ENCODE measurements around the gene ASXL2. TPM values are rescaled to one million over a fixed set of nuclear protein-coding genes. Genes with fewer than 3 reads are reported as not detected.

The ASXL2 gene
- total and polyA plus RNA-seq, 4 donors: 2.4 to 29.0 (median 12.3) TPM

- Histone ChIP-seq H3K4me3 (no peak overlapping the region), H3K36me3 (ENCODE audit: control insufficient read depth in 4 of 4, insufficient read depth in 4 of 4, low read length in 4 of 4) (no peaks in the 10 kb centered on the region), H3K27ac (ENCODE audit: low read depth in 1 of 2, low read length in 1 of 2) (no peak overlapping the region), H3K9ac (ENCODE audit: insufficient read depth in 1 of 2, low read length in 2 of 2) (no peak overlapping the region), H3K9me3 (ENCODE audit: control insufficient read depth in 4 of 4, insufficient read depth in 3 of 4, low read length in 3 of 4) (no peaks in the 10 kb centered on the region), H3K4me1 (ENCODE audit: control insufficient read depth in 5 of 5, insufficient read depth in 5 of 5, low read length in 5 of 5) (no peaks in the 10 kb centered on the region), H3K27me3 (ENCODE audit: control insufficient read depth in 3 of 3, insufficient read depth in 3 of 3, low read length in 2 of 3) (no peaks in the 10 kb centered on the region)
- ATAC-seq (ENCODE audit: insufficient read depth, low FRiP score): no peak
- no peak for TF ChIP-seq CTCF (IDR thresholded peaks at IDR 0.05; ENCODE audit: control extremely low read depth, extremely low read depth)
- DNase-seq: no peak
Observed at GRCh38 chr2:25895610-25896009, 17.3 kb upstream of the ASXL2 start.

- no peak for DNase-seq
Observed at GRCh38 chr2:25895018-25895417, 16.7 kb upstream of the ASXL2 start.

GRCh38 chr2:25894135-25894830 is 16.0 kb upstream of the ASXL2 start:
- Histone ChIP-seq H3K9ac (ENCODE audit: insufficient read depth in 1 of 2, low read length in 2 of 2) (no peak overlapping the region), H3K4me1 (ENCODE audit: control insufficient read depth in 5 of 5, insufficient read depth in 5 of 5, low read length in 5 of 5) (no peaks in the 10 kb centered on the region), H3K27ac (ENCODE audit: low read depth in 1 of 2, low read length in 1 of 2) (no peak overlapping the region), H3K4me3 (no peak overlapping the region), H3K27me3 (ENCODE audit: control insufficient read depth in 3 of 3, insufficient read depth in 3 of 3, low read length in 2 of 3) (no peaks in the 10 kb centered on the region), H3K9me3 (ENCODE audit: control insufficient read depth in 4 of 4, insufficient read depth in 3 of 4, low read length in 3 of 4) (no peaks in the 10 kb centered on the region), H3K36me3 (ENCODE audit: control insufficient read depth in 4 of 4, insufficient read depth in 4 of 4, low read length in 4 of 4) (no peaks in the 10 kb centered on the region)
- ATAC-seq (ENCODE audit: insufficient read depth, low FRiP score) (no peak), DNase-seq (peak; percentile 33 to 57 (median 37))
- 78 to 81% methylated on average over 8 of the region's 8 CpGs for WGBS, 2 donors
- no peak for TF ChIP-seq CTCF (IDR thresholded peaks at IDR 0.05; ENCODE audit: control extremely low read depth, extremely low read depth)

More at GRCh38 chr2:25895018-25895417, 16.7 kb upstream of the ASXL2 start:
- Histone ChIP-seq H3K4me3 (no peak overlapping the region), H3K9ac (ENCODE audit: insufficient read depth in 1 of 2, low read length in 2 of 2) (no peak overlapping the region), H3K9me3 (ENCODE audit: control insufficient read depth in 4 of 4, insufficient read depth in 3 of 4, low read length in 3 of 4) (no peaks in the 10 kb centered on the region), H3K27ac (ENCODE audit: low read depth in 1 of 2, low read length in 1 of 2) (no peak overlapping the region), H3K27me3 (ENCODE audit: control insufficient read depth in 3 of 3, insufficient read depth in 3 of 3, low read length in 2 of 3) (no peaks in the 10 kb centered on the region), H3K36me3 (ENCODE audit: control insufficient read depth in 4 of 4, insufficient read depth in 4 of 4, low read length in 4 of 4) (no peaks in the 10 kb centered on the region), H3K4me1 (ENCODE audit: control insufficient read depth in 5 of 5, insufficient read depth in 5 of 5, low read length in 5 of 5) (no peaks in the 10 kb centered on the region)
- no peak for TF ChIP-seq CTCF (IDR thresholded peaks at IDR 0.05; ENCODE audit: control extremely low read depth, extremely low read depth)
- 87 to 93% methylated on average over 7 of the region's 7 CpGs for WGBS, 2 donors
- ATAC-seq (ENCODE audit: insufficient read depth, low FRiP score): no peak

GRCh38 chr2:25891672-25892071 is 13.4 kb upstream of the ASXL2 start:
- no peak overlapping the region for H3K9ac ChIP-seq (ENCODE audit: insufficient read depth in 1 of 2, low read length in 2 of 2)
- H3K27ac ChIP-seq (ENCODE audit: low read depth in 1 of 2, low read length in 1 of 2): no peak overlapping the region
- no peaks in the 10 kb centered on the region for H3K4me1 ChIP-seq (ENCODE audit: control insufficient read depth in 5 of 5, insufficient read depth in 5 of 5, low read length in 5 of 5)
- no peaks in the 10 kb centered on the region for H3K9me3 ChIP-seq (ENCODE audit: control insufficient read depth in 4 of 4, insufficient read depth in 3 of 4, low read length in 3 of 4)
- WGBS, 2 donors: 82 to 92% methylated on average over 5 of the region's 5 CpGs
- no peak for TF ChIP-seq CTCF (IDR thresholded peaks at IDR 0.05; ENCODE audit: control extremely low read depth, extremely low read depth)
- DNase-seq (no peak), ATAC-seq (ENCODE audit: insufficient read depth, low FRiP score) (no peak)
- no peaks in the 10 kb centered on the region for H3K27me3 ChIP-seq (ENCODE audit: control insufficient read depth in 3 of 3, insufficient read depth in 3 of 3, low read length in 2 of 3)
- H3K4me3 ChIP-seq: no peak overlapping the region
- H3K36me3 ChIP-seq (ENCODE audit: control insufficient read depth in 4 of 4, insufficient read depth in 4 of 4, low read length in 4 of 4): no peaks in the 10 kb centered on the region
